Chondrocyte (in vitro differentiated cells): Measurements from ENCODE around the gene GIGYF2. TPM values are rescaled to one million over a fixed set of nuclear protein-coding genes. Genes with fewer than 3 reads are reported as not detected.

ENCODE experiments used
- DNase-seq: peaks from one replicate; pipeline ENCODE4 v3.0.0; 2021; ENCODE audit warnings: mixed read lengths, low spot score
- H3K27ac Mint-ChIP-seq: one replicate; pipeline ENCODE4 v1.8.0; 2021; ENCODE audit warnings: mild to moderate bottlenecking, moderate library complexity, mixed read lengths; ENCODE audit not compliant: unreplicated experiment
- H3K27me3 Mint-ChIP-seq: 2 replicates; pipeline ENCODE4 v1.8.0; 2021; ENCODE audit warnings: low read depth, mixed read lengths
- H3K36me3 Mint-ChIP-seq: 2 replicates; pipeline ENCODE4 v1.8.0; 2021; ENCODE audit warnings: low read depth, mixed read lengths
- H3K4me1 Mint-ChIP-seq: 2 replicates; pipeline ENCODE4 v1.8.0; 2021; ENCODE audit warnings: low read depth, mild to moderate bottlenecking, mixed read lengths
- H3K4me3 Mint-ChIP-seq: one replicate; pipeline ENCODE4 v1.8.0; 2021; ENCODE audit warnings: mild to moderate bottlenecking, moderate library complexity, mixed read lengths; ENCODE audit not compliant: unreplicated experiment
- H3K9me3 Mint-ChIP-seq: 2 replicates; pipeline ENCODE4 v1.8.0; 2021; ENCODE audit warnings: low read depth, mixed read lengths
- CTCF ChIP-seq: fragments of 200-600 bp; sonication (generic); IDR thresholded peaks from 2 replicates; pipeline ENCODE4 v1.5.0; 2021; ENCODE audit warnings: antibody characterized with exemption, mild to moderate bottlenecking, moderate library complexity
- total RNA-seq: library from RNA; stranded (reverse); gene quantifications from 3 replicates; pipeline ENCODE4 v1.2.1, GENCODE V29; 2021

The GIGYF2 gene
- total RNA-seq, 1 donor from 2014 or later, result 45.6 TPM

DNA sequence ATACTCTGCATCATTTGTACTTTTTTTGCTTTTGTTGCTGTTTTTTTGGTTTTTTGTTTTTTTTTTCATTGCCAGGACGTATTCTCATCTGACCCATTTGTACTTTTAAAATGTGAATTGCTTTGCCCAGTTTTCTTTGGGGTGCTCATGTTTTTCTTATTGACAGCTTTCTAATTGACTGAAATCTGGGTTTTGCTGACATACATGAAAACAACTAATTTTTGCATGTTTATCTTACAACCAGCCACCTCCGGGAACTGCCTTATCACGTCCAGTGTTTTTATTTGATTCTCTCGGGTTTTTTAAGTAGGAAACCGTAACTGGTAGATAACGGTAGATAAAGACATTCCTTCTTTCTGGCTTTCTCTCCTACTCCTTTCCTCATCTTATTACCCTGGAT lies 211.6 kb downstream of the GIGYF2 start:
- no peak for TF ChIP-seq CTCF
- no peak overlapping the region for H3K27ac Mint-ChIP-seq
- no peak for DNase-seq
- H3K36me3 Mint-ChIP-seq, result peaks cover 7% of the 10 kb centered on the region
- no peak overlapping the region for H3K4me3 Mint-ChIP-seq
- H3K9me3 Mint-ChIP-seq, result peaks cover 26% of the 10 kb centered on the region
- H3K4me1 Mint-ChIP-seq, result no peaks in the 10 kb centered on the region
- peaks cover 12% of the 10 kb centered on the region for H3K27me3 Mint-ChIP-seq

Other genes starting within 250 kb of the GIGYF2 start
- not detected in 3 replicates for gene ALPI, start 241.2 kb upstream of the GIGYF2 start, total RNA-seq
- 0.12 to 0.53 TPM in 2 of 3 replicates, not detected in the other for gene ECEL1, start 209.5 kb upstream of the GIGYF2 start, total RNA-seq
- not detected in 3 replicates for gene PRSS56, start 176.9 kb upstream of the GIGYF2 start, total RNA-seq
- gene CHRND, start 171.2 kb upstream of the GIGYF2 start, total RNA-seq, result not detected in 3 replicates
- gene CHRNG, start 157.6 kb upstream of the GIGYF2 start, total RNA-seq, result not detected in 3 replicates
- 3.2 to 6.7 TPM (median 3.3 TPM) in 3 replicates for gene TIGD1, start 146.8 kb upstream of the GIGYF2 start, total RNA-seq
- 87.1 to 95.7 TPM (median 89.3 TPM) in 3 replicates for gene EIF4E2, start 146.6 kb upstream of the GIGYF2 start, total RNA-seq
- 109 to 178 TPM (median 175 TPM) in 3 replicates for gene EFHD1, start 63.7 kb upstream of the GIGYF2 start, total RNA-seq
- not detected in 3 replicates for gene KCNJ13, start 79.2 kb downstream of the GIGYF2 start, total RNA-seq
- gene SNORC, start 172.9 kb downstream of the GIGYF2 start, total RNA-seq, result 2.1 to 3.4 TPM (median 2.2 TPM) in 3 replicates